Skeletal muscle satellite cell (primary cell): Measurements from ENCODE around the gene LY6G5B. TPM values are rescaled to one million over a fixed set of nuclear protein-coding genes. Genes with fewer than 3 reads are reported as not detected.

Source experiments
- H3K27me3 ChIP-seq: 2 replicates; pipeline ENCODE4 v1.7.0; 2013; ENCODE audit warnings: low read length; ENCODE audit not compliant: control insufficient read depth, insufficient read depth
- H3K36me3 ChIP-seq: 2 replicates; pipeline ENCODE4 v1.7.0; 2013; ENCODE audit warnings: mild to moderate bottlenecking, control low read depth, low read length; ENCODE audit not compliant: insufficient read depth
- H3K4me1 ChIP-seq: 2 replicates; pipeline ENCODE4 v1.7.0; 2013; ENCODE audit warnings: low read length; ENCODE audit not compliant: control insufficient read depth, insufficient read depth
- H3K4me2 ChIP-seq: 2 replicates; pipeline ENCODE4 v1.7.0; 2013; ENCODE audit warnings: mild to moderate bottlenecking, low read length
- H3K4me3 ChIP-seq: 2 replicates; pipeline ENCODE4 v1.7.0; 2013; ENCODE audit warnings: low read length
- H3K9ac ChIP-seq: 2 replicates; pipeline ENCODE4 v1.7.0; 2013; ENCODE audit warnings: mild to moderate bottlenecking, low read depth, low read length, moderate library complexity
- H3K9me3 ChIP-seq: replicated peaks from 2 replicates; pipeline ENCODE4 v1.7.0; 2013; ENCODE audit warnings: mild to moderate bottlenecking, control low read depth, low read length
- total RNA-seq: library from RNA; depleted of rRNA; stranded (reverse); fragments of >200 nt; gene quantifications from 2 replicates; pipeline ENCODE4 v1.2.3, GENCODE V29; 2012; rRNA removed

LY6G5B gene
- total RNA-seq, result 1.7 and 3.0 TPM in 2 replicates

- H3K36me3 ChIP-seq, result peaks cover 68% of the 10 kb centered on the region
Observed at GRCh38 chr6:31669676-31670075, at the start of gene LY6G5B. TSS of gene LY6G5B (plus strand) at chr6:31669976. CDS start at chr6:31670951, 975 bp downstream.

GRCh38 chr6:31620586-31621319 is 49.0 kb upstream of the LY6G5B start, which contains the start of gene PRRC2A:
TSS of gene PRRC2A (plus strand) at chr6:31620715. CDS start at chr6:31622790, 2,075 bp downstream.
- Histone ChIP-seq H3K4me2 (peak within 1 kb of the TSS; percentile 95), H3K9ac (peak within 1 kb of the TSS; percentile 100), H3K27me3 (no peaks in the 10 kb centered on the region), H3K36me3 (peaks cover 38% of the 10 kb centered on the region), H3K4me3 (peak within 1 kb of the TSS; percentile 100), H3K4me1 (peaks cover 15% of the 10 kb centered on the region), H3K9me3 (no peaks in the 10 kb centered on the region)

More at GRCh38 chr6:31669676-31670075, at the start of gene LY6G5B:
- Histone ChIP-seq H3K9me3 (no peaks in the 10 kb centered on the region), H3K4me2 (no peak within 1 kb of the TSS), H3K9ac (no peak within 1 kb of the TSS), H3K4me3 (no peak within 1 kb of the TSS), H3K27me3 (no peaks in the 10 kb centered on the region), H3K4me1 (peaks cover 5% of the 10 kb centered on the region)

GRCh38 chr6:31621320-31621939 is 48.3 kb upstream of the LY6G5B start:
- Histone ChIP-seq H3K4me3 (peak overlapping the region; percentile 100), H3K9me3 (no peaks in the 10 kb centered on the region), H3K9ac (peak overlapping the region; percentile 100), H3K4me2 (peak overlapping the region; percentile 95), H3K36me3 (peaks cover 45% of the 10 kb centered on the region), H3K27me3 (no peaks in the 10 kb centered on the region), H3K4me1 (peaks cover 15% of the 10 kb centered on the region)

- Histone ChIP-seq H3K9ac (peak overlapping the region; percentile 100), H3K27me3 (no peaks in the 10 kb centered on the region), H3K4me3 (peak overlapping the region; percentile 100), H3K4me2 (peak overlapping the region; percentile 95), H3K36me3 (peaks cover 51% of the 10 kb centered on the region), H3K9me3 (no peaks in the 10 kb centered on the region), H3K4me1 (peaks cover 15% of the 10 kb centered on the region)
Observed at GRCh38 chr6:31621991-31622390, 47.8 kb upstream of the LY6G5B start.

GRCh38 chr6:31622684-31623091 is 47.1 kb upstream of the LY6G5B start:
- Histone ChIP-seq H3K4me1 (peaks cover 15% of the 10 kb centered on the region), H3K27me3 (no peaks in the 10 kb centered on the region), H3K9me3 (no peaks in the 10 kb centered on the region), H3K4me2 (peak overlapping the region; percentile 95), H3K4me3 (peak overlapping the region; percentile 100), H3K36me3 (peaks cover 58% of the 10 kb centered on the region), H3K9ac (peak overlapping the region; percentile 100)

- peaks cover 70% of the 10 kb centered on the region for H3K36me3 ChIP-seq
- H3K9ac ChIP-seq, result no peak overlapping the region
- H3K4me1 ChIP-seq, result peaks cover 15% of the 10 kb centered on the region
- no peaks in the 10 kb centered on the region for H3K9me3 ChIP-seq
- H3K4me2 ChIP-seq, result no peak overlapping the region
- no peaks in the 10 kb centered on the region for H3K27me3 ChIP-seq
- no peak overlapping the region for H3K4me3 ChIP-seq
Observed at GRCh38 chr6:31624070-31624469, 45.7 kb upstream of the LY6G5B start.

- Histone ChIP-seq H3K27me3 (no peaks in the 10 kb centered on the region), H3K4me2 (no peak overlapping the region), H3K9me3 (no peaks in the 10 kb centered on the region), H3K4me1 (peaks cover 12% of the 10 kb centered on the region), H3K4me3 (no peak overlapping the region), H3K9ac (no peak overlapping the region), H3K36me3 (peaks cover 93% of the 10 kb centered on the region)
Observed at GRCh38 chr6:31626952-31627351, 42.8 kb upstream of the LY6G5B start.

- Histone ChIP-seq H3K27me3 (no peaks in the 10 kb centered on the region), H3K4me2 (no peak overlapping the region), H3K36me3 (peaks cover 95% of the 10 kb centered on the region), H3K4me3 (no peak overlapping the region), H3K9ac (no peak overlapping the region), H3K9me3 (no peaks in the 10 kb centered on the region), H3K4me1 (peaks cover 3% of the 10 kb centered on the region)
Observed at GRCh38 chr6:31627690-31628287, 42.0 kb upstream of the LY6G5B start.

- Histone ChIP-seq H3K4me1 (no peaks in the 10 kb centered on the region), H3K4me2 (no peak overlapping the region), H3K9ac (no peak overlapping the region), H3K36me3 (peaks cover 95% of the 10 kb centered on the region), H3K27me3 (no peaks in the 10 kb centered on the region), H3K9me3 (no peaks in the 10 kb centered on the region), H3K4me3 (no peak overlapping the region)
Observed at GRCh38 chr6:31629014-31629413, 40.8 kb upstream of the LY6G5B start.

GRCh38 chr6:31630177-31630934 is 39.4 kb upstream of the LY6G5B start:
- Histone ChIP-seq H3K9me3 (no peaks in the 10 kb centered on the region), H3K9ac (no peak overlapping the region), H3K36me3 (peaks cover 96% of the 10 kb centered on the region), H3K4me2 (no peak overlapping the region), H3K4me1 (no peaks in the 10 kb centered on the region), H3K27me3 (no peaks in the 10 kb centered on the region), H3K4me3 (no peak overlapping the region)

GRCh38 chr6:31631209-31631608 is 38.6 kb upstream of the LY6G5B start:
- no peak overlapping the region for H3K4me2 ChIP-seq
- no peaks in the 10 kb centered on the region for H3K27me3 ChIP-seq
- no peaks in the 10 kb centered on the region for H3K9me3 ChIP-seq
- H3K4me1 ChIP-seq, result no peaks in the 10 kb centered on the region
- H3K9ac ChIP-seq, result no peak overlapping the region
- peaks cover 96% of the 10 kb centered on the region for H3K36me3 ChIP-seq
- H3K4me3 ChIP-seq, result no peak overlapping the region
